ENCODE results near the gene LPAR3.

LPAR3 gene

DNA sequence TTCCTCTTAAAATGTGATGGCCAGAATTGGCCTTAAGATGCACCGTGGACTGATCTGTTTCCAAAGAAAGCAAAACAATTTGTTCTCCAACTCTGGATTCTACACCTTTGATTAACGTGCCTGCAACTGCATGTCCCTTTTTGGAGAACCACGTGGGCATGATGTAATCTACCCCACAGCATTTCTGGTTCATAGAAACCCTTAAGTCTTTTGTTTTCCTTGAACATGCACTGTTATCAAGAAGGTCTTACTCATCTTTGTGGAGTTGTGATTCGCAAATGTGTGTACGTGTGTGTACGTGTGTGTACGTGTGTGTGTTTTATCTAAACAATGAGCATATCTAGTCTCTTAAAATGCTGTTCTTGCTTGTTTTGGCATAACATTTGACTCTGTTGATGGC lies 57.8 kb downstream of the LPAR3 start:
- Histone ChIP-seq H3K4me3 (ENCODE audit: low read depth in 1 of 2, low read length in 1 of 2) (no peak overlapping the region), H3K9me3 (no peaks in the 10 kb centered on the region), H3K27ac (no peak overlapping the region), H3K36me3 (no peaks in the 10 kb centered on the region), H3K27me3 (no peaks in the 10 kb centered on the region), H3K4me1 (ENCODE audit: control insufficient read depth in 1 of 2, insufficient read depth in 1 of 2, low read depth in 1 of 2, low read length in 1 of 2) (no peaks in the 10 kb centered on the region)
- no peak for TF ChIP-seq CTCF (IDR thresholded peaks at IDR 0.05)

- TF ChIP-seq CTCF (IDR thresholded peaks at IDR 0.05) = no peak
- H3K4me1 ChIP-seq (ENCODE audit: control insufficient read depth in 1 of 2, insufficient read depth in 1 of 2, low read depth in 1 of 2, low read length in 1 of 2) = no peaks in the 10 kb centered on the region
- H3K9me3 ChIP-seq = no peaks in the 10 kb centered on the region
- no peak overlapping the region for H3K27ac ChIP-seq
- H3K36me3 ChIP-seq = no peaks in the 10 kb centered on the region
- no peaks in the 10 kb centered on the region for H3K27me3 ChIP-seq
- H3K4me3 ChIP-seq (ENCODE audit: low read depth in 1 of 2, low read length in 1 of 2) = no peak overlapping the region
These were observed 58.5 kb downstream of the LPAR3 start for GRCh38 chr1:84834419-84835064.

GRCh38 chr1:84833194-84833593 lies 59.8 kb downstream of the LPAR3 start:
- Histone ChIP-seq H3K27ac (no peak overlapping the region), H3K27me3 (no peaks in the 10 kb centered on the region), H3K4me3 (ENCODE audit: low read depth in 1 of 2, low read length in 1 of 2) (no peak overlapping the region)

DNA sequence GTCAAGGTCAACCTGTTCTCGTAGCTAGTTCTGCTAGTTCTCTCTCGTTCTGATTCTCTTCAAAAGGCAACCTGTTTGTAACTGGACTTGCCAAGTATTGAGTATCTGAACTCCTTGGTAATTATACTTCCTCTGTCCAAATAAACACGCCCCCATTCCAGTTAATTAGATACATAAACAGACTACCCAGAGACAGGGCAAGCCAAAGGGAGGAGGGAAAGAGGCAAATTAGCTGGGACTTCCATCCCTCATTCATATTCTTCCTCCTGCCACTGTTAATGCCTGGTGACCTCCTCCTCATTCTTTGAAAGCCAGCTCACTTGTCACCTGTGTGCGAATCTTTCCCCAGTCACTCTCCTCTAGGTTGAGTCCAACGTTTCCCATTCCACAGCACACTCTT lies 62.9 kb downstream of the LPAR3 start:
- Histone ChIP-seq H3K4me1 (ENCODE audit: control insufficient read depth in 1 of 2, insufficient read depth in 1 of 2, low read depth in 1 of 2, low read length in 1 of 2) (no peaks in the 10 kb centered on the region), H3K27me3 (no peaks in the 10 kb centered on the region)
- no peak for TF ChIP-seq CTCF (IDR thresholded peaks at IDR 0.05)

More at GRCh38 chr1:84833194-84833593, 59.8 kb downstream of the LPAR3 start:
- Histone ChIP-seq H3K9me3 (no peaks in the 10 kb centered on the region), H3K4me1 (ENCODE audit: control insufficient read depth in 1 of 2, insufficient read depth in 1 of 2, low read depth in 1 of 2, low read length in 1 of 2) (no peaks in the 10 kb centered on the region), H3K36me3 (no peaks in the 10 kb centered on the region)
- TF ChIP-seq CTCF (IDR thresholded peaks at IDR 0.05) = no peak

GRCh38 chr1:84827976-84828375 lies 65.0 kb downstream of the LPAR3 start:
- H3K27me3 ChIP-seq = no peaks in the 10 kb centered on the region
- no peak overlapping the region for H3K27ac ChIP-seq
- no peak for TF ChIP-seq CTCF (IDR thresholded peaks at IDR 0.05)
- H3K9me3 ChIP-seq = no peaks in the 10 kb centered on the region
- no peaks in the 10 kb centered on the region for H3K4me1 ChIP-seq (ENCODE audit: control insufficient read depth in 1 of 2, insufficient read depth in 1 of 2, low read depth in 1 of 2, low read length in 1 of 2)
- H3K4me3 ChIP-seq (ENCODE audit: low read depth in 1 of 2, low read length in 1 of 2) = no peak overlapping the region
- no peaks in the 10 kb centered on the region for H3K36me3 ChIP-seq

More for the DNA sequence above, 62.9 kb downstream of the LPAR3 start:
- no peak overlapping the region for H3K27ac ChIP-seq
- no peaks in the 10 kb centered on the region for H3K36me3 ChIP-seq
- no peaks in the 10 kb centered on the region for H3K9me3 ChIP-seq
- no peak overlapping the region for H3K4me3 ChIP-seq (ENCODE audit: low read depth in 1 of 2, low read length in 1 of 2)

Data from neutrophil (primary cell).